ENCODE measurements around the gene RAN. TPM values are rescaled to one million over a fixed set of nuclear protein-coding genes. Genes with fewer than 3 reads are reported as not detected.
A peak's percentile ranks its signal among the peaks of the same experiment; 100 is the strongest.

RAN gene
- total and polyA plus RNA-seq, 8 donors, result 52.4 to 352 (median 198) TPM

DNA sequence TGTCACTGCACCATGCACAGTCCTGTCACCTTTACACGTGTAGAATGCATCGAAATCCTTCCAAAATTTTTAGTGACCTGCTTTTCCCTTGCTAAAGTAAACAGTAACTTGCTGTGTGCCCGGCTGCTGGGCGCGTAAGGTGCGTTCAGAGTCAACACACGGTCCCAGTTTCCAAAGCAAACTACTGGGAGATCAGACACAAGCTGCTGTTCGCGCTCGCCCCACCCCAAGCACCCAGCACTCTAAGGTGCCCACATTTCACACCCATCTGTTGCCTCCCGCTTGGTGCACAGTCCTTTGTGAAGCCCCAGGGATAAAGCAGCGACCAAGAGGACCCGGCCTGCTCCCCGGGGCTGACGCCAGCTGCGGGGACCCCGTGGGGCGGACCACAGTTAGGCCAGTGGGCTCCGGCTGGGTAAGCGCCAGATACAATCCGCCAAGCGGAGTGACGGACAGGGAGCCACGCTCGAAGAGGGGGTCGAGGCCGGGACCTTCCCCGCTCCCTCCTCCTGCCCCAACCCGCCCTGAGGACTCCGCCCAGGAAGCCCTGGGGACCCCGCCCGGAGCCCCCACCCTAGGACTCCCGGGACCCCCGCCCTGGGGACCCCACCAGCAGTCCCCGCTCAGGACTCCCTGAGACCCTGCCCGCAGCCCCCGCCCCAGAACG is 33.4 kb upstream of the RAN start:
- no peaks in the 10 kb centered on the region for H3K9me3 ChIP-seq
- WGBS, 5 donors, result 2 to 5% (median 3%) methylated on average over 9 to 38 of the region's 38 CpGs
- H3K4me1 ChIP-seq, result peaks cover 14 to 39% (median 30%) of the 10 kb centered on the region in 4 donors
- H3K27ac ChIP-seq, result peak overlapping the region; percentile 73 to 89 (median 80)
- intact Hi-C loops (cut with DNase I; ENCODE audit: low total_unique reads), result no loop called here
- peak; percentile 38 to 59 for DNase-seq
- H3K36me3 ChIP-seq, result no peaks in the 10 kb centered on the region
- TF ChIP-seq EP300 (IDR thresholded peaks at IDR 0.05) (no peak), POLR2A (IDR thresholded peaks at IDR 0.05) (no peak), POLR2AphosphoS5 (IDR thresholded peaks at IDR 0.05) (no peak)
- TF ChIP-seq, protein P1, sequence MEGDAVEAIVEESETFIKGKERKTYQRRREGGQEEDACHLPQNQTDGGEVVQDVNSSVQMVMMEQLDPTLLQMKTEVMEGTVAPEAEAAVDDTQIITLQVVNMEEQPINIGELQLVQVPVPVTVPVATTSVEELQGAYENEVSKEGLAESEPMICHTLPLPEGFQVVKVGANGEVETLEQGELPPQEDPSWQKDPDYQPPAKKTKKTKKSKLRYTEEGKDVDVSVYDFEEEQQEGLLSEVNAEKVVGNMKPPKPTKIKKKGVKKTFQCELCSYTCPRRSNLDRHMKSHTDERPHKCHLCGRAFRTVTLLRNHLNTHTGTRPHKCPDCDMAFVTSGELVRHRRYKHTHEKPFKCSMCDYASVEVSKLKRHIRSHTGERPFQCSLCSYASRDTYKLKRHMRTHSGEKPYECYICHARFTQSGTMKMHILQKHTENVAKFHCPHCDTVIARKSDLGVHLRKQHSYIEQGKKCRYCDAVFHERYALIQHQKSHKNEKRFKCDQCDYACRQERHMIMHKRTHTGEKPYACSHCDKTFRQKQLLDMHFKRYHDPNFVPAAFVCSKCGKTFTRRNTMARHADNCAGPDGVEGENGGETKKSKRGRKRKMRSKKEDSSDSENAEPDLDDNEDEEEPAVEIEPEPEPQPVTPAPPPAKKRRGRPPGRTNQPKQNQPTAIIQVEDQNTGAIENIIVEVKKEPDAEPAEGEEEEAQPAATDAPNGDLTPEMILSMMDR (IDR thresholded peaks at IDR 0.05), result no peak
- H3K27me3 ChIP-seq, result no peaks in the 10 kb centered on the region
- H3K4me3 ChIP-seq, result peak overlapping the region; percentile 91 to 96 (median 96)

DNA sequence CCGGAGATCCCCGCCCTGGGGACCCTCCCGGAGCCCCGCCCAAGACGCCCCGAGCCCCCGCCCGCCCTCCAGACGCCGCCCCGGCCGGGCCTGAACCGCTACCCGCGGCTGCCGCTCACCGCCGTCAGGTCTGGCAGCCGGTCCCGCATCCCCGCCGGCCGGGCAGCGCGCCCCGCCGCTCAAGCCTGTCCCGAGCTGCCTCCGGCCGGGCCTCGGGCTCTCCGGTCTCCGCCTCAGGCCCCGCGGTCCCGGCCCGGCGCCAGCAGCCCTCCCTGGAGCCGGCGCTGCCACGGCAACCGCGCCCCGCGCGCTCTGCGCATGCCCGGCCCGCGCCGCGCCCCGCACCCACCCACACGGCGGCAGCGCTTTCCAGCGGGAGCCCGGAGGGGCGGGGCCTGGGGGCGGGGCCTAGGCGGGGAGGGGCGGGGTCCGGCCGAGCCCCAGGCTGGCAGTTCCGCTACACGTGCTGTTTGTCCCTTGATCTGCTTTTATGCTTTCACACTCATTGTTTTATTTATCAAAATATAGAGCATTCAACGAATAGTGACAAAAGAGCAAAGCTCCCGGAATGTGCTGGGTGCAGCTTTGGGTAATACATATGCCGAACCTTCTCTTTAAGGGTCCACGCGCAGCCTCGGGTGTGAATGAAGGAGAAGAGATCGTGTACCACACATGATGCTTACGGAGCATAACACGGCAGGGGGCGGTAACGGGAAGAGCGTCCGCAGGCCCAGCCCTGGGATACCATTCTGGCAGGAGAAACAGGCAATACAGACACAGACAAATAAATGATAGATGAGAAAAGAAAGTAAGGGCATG is 32.7 kb upstream of the RAN start, which contains the start of gene STX2:
TSS of gene STX2 (minus strand) at position 300 of the 819 bp plus-strand sequence. CDS start at position 149, 151 bp downstream.
- no peaks in the 10 kb centered on the region for H3K27me3 ChIP-seq

DNA sequence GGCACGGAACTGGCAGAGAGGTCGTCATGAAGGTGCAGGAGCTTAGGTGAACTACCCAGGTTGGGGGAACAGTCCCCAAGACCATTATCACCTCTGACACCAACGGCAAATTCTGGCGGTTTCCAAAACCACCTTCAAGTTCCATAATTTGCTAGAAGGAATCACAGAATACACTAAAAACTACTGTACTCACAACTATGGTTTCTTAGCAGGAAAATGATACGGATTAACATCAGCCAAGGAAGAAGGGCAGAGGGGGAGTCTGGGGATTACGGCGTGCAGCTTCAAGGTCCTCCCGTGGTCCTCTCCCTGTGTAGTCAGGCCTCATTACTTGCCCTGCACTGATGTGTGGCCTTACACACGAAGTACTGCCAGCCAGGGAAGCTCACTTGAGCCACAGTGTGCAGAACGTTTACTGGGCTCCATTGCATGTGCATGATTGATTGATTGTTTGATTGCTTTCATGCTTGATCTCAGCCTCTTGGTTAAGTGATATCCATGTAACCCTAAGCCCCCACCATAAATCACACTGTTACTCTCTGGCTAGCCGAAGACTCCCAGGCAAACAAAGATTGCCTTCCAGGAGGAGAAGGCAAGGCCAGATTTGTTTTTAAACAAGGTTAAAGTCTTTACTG is 32.0 kb upstream of the RAN start:
- intact Hi-C loops (cut with DNase I; ENCODE audit: low total_unique reads), result no loop called here
- WGBS, 5 donors, result 42 to 56% (median 50%) methylated on average over 11 of the region's 11 CpGs
- H3K27me3 ChIP-seq, result no peaks in the 10 kb centered on the region
- DNase-seq, result no peak
- H3K9me3 ChIP-seq, result no peaks in the 10 kb centered on the region
- TF ChIP-seq POLR2A (IDR thresholded peaks at IDR 0.05) (no peak), POLR2AphosphoS5 (IDR thresholded peaks at IDR 0.05) (no peak), EP300 (IDR thresholded peaks at IDR 0.05) (no peak)
- TF ChIP-seq, protein P1 (IDR thresholded peaks at IDR 0.05), result no peak
- peaks cover 14 to 38% (median 29%) of the 10 kb centered on the region in 4 donors for H3K4me1 ChIP-seq
- H3K27ac ChIP-seq, result peak overlapping the region in 3 of 5 donors; percentile 7 to 89 (median 88)
- peak overlapping the region; percentile 91 to 96 (median 96) for H3K4me3 ChIP-seq
- no peaks in the 10 kb centered on the region for H3K36me3 ChIP-seq

More for the DNA sequence above, 32.7 kb upstream of the RAN start, which contains the start of gene STX2:
- TF ChIP-seq, protein P1 (IDR thresholded peaks at IDR 0.05), result no peak
- peak in 1 of 3 donors; percentile 4 for TF ChIP-seq POLR2AphosphoS5 (IDR thresholded peaks at IDR 0.05)
- DNase-seq, result peak; percentile 88 to 95
- peak within 1 kb of the TSS; percentile 91 to 96 (median 96) for H3K4me3 ChIP-seq
- WGBS, 5 donors, result 0 to 2% (median 1%) methylated on average over 27 to 78 of the region's 79 CpGs
- peaks cover 14 to 39% (median 30%) of the 10 kb centered on the region in 4 donors for H3K4me1 ChIP-seq
- no peaks in the 10 kb centered on the region for H3K36me3 ChIP-seq
- peak within 1 kb of the TSS; percentile 73 to 89 (median 80) for H3K27ac ChIP-seq
- no peaks in the 10 kb centered on the region for H3K9me3 ChIP-seq
- intact Hi-C loops (cut with DNase I; ENCODE audit: low total_unique reads), result no loop called here

DNA sequence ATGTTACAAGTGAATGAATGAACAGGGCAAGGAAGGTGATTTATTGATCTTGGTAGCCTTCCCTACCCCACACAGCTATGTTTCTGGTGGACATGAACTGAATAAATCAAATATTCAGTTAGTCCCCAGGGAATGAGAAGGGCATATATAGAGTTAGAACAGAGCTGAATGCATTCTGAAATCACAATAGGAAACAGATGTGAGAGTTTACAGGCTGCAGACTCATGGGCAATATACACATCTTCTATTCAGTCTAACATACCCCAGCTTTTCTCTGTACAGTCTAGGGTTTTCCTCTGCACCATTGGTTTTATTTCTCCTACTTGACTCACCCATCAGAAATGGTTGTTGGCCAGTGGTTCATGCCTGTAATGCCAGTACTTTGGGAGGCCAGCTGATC is 25.5 kb upstream of the RAN start:
- Histone ChIP-seq H3K27ac (no peak overlapping the region), H3K4me1 (no peaks in the 10 kb centered on the region), H3K9me3 (no peaks in the 10 kb centered on the region), H3K4me3 (no peak overlapping the region), H3K36me3 (no peaks in the 10 kb centered on the region), H3K27me3 (no peaks in the 10 kb centered on the region)
- DNase-seq, result no peak
- intact Hi-C loops (cut with DNase I; ENCODE audit: low total_unique reads), result no loop called here
- TF ChIP-seq EP300 (IDR thresholded peaks at IDR 0.05) (no peak), POLR2AphosphoS5 (IDR thresholded peaks at IDR 0.05) (no peak), POLR2A (IDR thresholded peaks at IDR 0.05) (no peak)
- TF ChIP-seq, protein P1 (IDR thresholded peaks at IDR 0.05), result no peak

All from stomach (tissue), 9 donors.